ENCODE results near the gene ALG1.
"Not testable (repeated sequence)": the region's sequence is repeated elsewhere in the genome, so short reads cannot be mapped to it uniquely, and the experiment has no call there.

The ALG1 gene

DNA sequence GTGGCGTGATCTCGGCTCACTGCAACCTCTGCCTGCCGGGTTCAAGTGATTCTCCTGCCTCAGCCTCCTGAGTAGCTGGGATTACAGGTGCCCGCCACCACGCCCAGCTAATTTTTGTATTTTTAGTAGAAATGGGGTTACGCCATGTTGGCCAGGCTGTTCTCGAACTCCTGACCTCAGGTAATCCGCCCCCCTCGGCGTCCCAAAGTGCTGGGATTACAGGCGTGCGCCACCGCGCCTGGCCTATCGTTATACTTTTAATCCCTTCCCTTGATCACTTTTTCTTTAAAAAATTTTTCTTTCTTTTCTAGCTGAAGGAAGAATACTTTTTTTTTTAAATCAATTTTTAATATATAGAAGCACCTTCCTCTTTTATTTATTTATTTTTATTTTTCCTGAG is 2.1 kb downstream of the ALG1 start:
- DNase-seq (ENCODE audit: low read depth) = not testable (repeated sequence)

DNA sequence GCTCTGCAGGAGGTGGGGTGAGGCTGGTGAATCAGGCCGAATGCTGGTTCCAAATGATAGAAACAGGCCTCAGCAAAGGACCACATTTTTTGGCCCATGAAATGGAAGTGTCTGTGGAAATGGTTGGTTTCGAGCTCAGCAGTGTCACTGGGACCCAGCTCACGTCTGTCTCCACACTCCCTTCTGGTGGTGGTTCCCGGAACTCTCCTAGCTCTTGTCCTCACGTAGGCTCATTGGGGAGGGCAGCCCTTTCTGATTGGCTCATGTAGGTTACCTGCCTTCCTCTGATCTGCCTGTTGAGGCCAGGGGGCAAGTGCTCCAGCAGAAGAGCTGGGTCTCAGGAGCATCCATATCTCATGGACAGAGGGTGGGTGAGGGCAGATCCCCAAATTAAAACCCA is 4.0 kb downstream of the ALG1 start:
- DNase-seq (ENCODE audit: low read depth) = no peak

DNA sequence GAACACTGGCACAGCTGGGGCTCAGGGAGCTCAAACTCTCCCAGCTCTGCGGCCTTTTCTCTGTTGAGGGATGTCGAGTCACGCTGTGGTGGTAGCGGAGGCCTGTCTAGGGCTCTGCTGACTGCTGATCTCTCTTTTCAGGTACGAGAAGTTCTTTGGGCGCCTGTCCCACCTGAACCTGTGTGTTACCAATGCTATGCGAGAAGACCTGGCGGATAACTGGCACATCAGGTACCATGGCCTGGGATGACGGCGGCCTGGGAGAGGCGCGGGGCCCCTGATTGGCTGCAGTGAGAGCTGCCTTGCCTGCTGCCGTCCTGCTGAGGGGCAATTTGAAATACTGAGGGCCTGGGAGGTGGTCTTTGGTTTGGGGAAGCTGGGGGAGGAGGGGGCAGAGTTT is 5.7 kb downstream of the ALG1 start:
- DNase-seq (ENCODE audit: low read depth) = no peak

GRCh38 chr16:5078626-5079025 is 7.0 kb downstream of the ALG1 start:
- DNase-seq (ENCODE audit: low read depth) = no peak

DNA sequence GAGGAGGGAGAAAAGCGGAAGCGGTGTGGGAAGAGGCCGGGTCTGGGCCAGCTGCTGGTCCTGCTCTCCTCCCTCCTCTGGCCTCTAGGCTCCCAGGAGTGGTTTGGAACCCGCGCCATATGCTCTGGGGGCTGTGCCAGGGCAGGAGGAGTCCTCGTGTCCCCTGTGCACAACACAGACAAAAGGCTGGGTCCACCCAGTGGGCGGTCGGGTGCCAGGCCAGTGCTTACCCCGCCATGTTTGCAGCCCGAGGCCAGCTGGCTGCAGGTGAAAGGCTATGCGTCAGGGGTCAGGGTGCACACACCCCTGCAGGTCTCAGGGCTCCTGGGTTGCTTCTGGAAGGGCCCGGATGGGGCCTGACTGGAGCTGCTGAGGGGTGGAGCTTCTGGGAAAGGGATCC is 8.8 kb downstream of the ALG1 start:
- not testable (repeated sequence) for DNase-seq (ENCODE audit: low read depth)

DNA sequence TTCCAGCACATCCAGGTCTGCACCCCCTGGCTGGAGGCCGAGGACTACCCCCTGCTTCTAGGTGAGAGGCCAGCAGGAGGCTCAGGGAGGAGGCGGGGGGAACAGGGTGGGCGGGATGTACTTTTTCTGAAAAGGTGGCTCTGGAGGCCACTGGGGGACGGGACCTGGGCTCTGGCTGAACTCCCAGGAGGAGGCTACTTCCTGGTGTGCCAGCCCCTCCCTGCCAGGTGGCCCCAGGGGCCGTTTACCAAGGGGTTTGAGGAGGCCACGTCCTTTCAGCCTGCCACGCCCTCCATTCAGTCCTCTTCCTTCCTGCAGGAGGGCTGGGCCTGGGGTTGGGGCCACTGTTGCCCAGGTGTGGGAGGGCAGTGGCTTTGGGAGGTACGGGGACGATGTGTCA is 9.4 kb downstream of the ALG1 start:
- not testable (repeated sequence) for DNase-seq (ENCODE audit: low read depth)

GRCh38 chr16:5083646-5084045 is 12.0 kb downstream of the ALG1 start:
- not testable (repeated sequence) for DNase-seq (ENCODE audit: low read depth)

DNA sequence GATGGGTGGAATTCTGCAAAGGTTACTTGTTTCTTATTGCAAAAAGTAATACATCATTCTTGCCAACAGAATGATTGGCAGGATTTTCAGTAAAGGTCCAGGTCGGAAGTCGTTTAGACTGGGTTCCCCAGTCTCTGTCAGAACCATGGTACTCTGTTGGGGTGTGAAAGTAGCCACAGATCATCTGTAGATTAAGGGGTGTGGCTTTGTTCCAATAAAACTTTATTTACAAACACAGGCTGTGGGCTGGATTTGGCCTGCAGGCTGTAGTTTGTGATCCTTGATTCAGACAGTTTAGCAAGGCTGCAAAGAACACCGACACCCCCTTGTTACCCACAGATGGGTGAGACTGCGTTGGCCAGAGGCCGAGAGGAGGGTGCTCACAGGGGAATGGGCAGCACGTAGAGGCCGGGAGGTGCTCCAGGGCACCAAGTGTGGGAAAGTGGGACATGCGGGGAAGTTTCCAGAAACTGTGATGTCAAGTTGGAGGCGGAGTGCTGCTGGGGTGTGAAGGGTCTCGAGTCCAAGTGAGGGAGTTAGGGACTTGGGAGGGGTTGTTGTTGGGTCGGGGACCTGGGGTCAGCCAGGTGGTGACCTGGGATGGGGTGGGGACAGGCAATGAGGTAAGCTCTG is 12.6 kb downstream of the ALG1 start:
- not testable (repeated sequence) for DNase-seq (ENCODE audit: low read depth)

DNA sequence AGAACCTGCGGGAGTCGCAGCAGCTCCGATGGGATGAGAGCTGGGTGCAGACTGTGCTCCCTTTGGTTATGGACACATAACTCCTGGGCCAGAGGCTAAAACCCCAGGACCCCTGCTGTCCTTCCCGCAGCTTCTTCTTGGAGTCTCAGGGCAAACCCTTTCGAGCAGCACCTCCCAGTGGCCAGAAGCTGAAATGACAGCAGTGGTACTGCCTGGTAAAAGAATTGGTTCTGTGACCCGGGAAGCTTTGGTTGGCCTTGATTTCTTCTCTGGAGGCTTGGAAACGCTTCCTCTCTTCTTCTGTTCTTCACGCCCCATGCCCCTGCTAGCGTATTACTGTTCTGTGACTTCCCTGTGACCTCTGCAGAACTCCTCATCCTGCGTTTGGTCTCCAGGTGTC is 13.2 kb downstream of the ALG1 start:
- not testable (repeated sequence) for DNase-seq (ENCODE audit: low read depth)

- DNase-seq (ENCODE audit: low read depth) = not testable (repeated sequence)
These were observed 14.1 kb downstream of the ALG1 start for GRCh38 chr16:5085716-5086115.

DNA sequence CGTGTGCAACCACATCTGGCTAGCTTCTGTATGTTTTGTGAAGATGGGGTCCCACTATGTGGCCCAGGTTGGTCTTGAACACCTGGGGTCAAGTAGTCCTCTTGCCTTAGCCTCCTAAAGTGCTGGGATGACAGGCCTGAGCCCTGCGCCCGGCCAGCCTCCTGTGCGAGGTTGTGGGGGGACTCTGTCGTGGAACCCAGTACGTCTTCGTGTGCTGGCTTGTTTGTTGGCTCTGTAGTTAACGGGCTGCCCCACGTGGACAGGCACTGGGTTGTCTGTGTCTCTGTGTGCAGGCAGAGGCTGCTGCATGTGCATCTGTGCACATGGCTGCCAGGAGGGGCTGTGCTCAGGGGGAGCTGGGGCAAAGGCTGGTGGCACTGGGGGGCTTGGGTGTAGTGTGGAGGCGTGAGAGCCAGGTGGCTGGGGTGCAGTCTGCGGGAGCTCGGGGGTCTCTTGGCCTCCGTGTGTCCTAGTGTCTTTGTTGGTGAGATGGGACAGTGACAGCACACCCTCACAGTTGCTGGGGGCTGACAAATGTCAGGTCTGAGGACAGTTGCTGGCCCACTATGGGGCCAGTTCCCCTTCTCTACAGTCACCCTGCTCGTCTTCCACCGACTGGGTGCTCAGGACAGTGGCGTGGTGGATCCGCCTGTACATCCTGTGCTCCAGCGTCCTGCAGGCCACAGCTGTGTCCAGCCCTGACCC is 16.6 kb downstream of the ALG1 start:
- not testable (repeated sequence) for DNase-seq (ENCODE audit: low read depth)

DNA sequence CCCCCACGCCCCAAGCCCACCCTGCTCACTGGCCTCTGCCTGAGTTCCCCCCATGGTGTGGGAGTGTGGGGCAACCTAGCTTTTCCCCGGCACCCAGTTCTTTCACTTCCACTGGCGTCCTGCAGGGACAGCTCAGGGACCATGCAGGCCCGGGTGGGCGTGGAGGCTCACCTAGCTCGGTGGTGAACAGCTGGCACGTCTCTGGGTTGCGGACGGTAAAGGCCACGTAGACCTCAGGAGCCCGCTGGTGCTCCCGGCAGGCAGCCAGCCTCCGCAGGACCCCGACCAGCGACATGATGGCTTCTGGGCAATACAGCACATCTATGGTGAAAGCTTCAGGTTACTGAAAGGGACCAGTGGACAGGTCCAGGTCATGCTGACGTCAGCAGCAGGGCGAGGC is 17.3 kb downstream of the ALG1 start:
- not testable (repeated sequence) for DNase-seq (ENCODE audit: low read depth)

DNA sequence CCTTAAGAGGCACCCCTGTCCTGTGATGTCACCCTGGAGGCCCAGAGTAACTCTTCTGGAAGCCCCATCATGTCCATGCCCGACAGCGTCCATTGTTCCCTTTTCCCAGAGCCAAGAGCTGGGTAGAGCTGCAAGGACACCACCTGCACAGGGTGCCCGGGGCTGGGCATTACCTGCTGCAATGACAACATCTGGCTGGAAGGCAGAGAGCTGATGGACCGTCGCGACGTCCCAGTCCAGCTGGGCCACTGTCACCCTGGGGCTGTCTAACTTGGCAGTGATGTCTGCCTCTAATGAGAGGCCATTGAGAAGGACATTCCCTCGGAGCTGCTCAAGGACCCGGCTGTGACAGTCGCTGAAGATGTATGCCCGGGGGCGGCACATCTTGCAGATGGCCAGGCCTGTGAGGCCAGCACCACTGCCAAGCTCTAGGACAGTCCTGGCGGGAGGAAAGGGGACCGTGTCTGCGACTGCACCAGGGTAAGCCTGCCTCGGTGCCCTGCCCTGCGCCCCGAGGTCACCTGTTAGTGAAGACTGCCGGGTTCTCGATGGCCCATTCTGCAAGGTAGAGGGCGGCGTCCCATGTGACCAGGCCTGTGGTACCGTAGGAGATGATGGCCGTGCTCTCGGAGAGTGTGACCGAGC is 18.4 kb downstream of the ALG1 start:
- not testable (repeated sequence) for DNase-seq (ENCODE audit: low read depth)

- not testable (repeated sequence) for DNase-seq (ENCODE audit: low read depth)
These were observed 18.9 kb downstream of the ALG1 start for GRCh38 chr16:5090592-5090991.

GRCh38 chr16:5093081-5093480 is 21.4 kb downstream of the ALG1 start:
- DNase-seq (ENCODE audit: low read depth) = not testable (repeated sequence)

DNA sequence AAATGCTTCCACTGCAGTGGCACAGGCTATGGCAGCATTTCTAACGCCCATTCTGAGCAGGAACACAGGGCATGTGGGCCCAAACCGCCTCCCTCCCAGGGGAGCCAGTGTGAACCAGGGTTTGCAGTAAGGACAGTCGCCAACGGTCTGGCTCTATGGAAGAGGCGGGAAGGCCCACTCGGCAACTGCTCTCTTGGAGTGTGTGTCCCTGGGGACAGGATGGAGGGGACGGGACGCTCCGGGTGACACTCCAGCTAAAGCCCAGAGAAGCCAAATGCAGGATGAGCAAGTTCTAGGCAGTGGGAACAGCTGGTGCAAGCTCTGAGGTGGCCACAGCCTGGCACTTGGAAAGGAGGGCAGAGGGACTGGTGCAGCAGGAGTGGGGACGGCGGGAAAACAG is 22.1 kb downstream of the ALG1 start:
- not testable (repeated sequence) for DNase-seq (ENCODE audit: low read depth)

DNA sequence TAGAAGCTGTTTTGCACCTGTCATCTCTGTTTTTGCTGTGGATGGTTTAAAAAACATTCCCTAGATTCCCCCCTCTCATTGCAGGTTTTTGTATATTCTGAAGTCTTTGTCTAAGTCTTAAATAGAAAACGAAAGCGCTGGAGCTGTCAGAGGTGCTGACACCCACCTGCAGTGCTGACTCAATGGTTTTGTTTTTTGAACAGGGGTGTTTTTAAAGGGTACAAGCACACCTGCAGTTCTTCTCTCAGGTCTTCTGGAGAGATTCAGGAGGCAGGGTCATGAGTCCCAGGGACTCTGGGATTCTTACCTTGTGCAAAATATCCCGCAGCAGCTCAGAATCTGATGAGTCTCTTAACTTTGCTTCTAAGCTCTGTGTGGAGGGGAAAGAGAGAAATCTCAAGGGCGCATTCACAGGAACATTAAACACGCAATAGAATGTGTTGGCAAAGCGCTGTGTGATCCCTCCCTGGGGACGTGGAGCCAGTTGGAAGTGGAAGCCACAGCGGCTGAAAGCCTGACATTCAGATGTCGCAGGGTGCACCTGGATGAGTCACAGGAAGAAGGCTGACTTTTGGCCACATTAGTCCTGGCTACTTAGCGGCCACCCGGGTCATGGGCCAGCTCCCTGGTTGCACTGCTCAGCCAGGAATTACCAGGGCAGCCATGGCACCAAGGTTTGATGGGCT is 23.6 kb downstream of the ALG1 start:
- DNase-seq (ENCODE audit: low read depth) = not testable (repeated sequence)

GRCh38 chr16:5096437-5097060 is 24.9 kb downstream of the ALG1 start:
- DNase-seq (ENCODE audit: low read depth) = not testable (repeated sequence)

DNA sequence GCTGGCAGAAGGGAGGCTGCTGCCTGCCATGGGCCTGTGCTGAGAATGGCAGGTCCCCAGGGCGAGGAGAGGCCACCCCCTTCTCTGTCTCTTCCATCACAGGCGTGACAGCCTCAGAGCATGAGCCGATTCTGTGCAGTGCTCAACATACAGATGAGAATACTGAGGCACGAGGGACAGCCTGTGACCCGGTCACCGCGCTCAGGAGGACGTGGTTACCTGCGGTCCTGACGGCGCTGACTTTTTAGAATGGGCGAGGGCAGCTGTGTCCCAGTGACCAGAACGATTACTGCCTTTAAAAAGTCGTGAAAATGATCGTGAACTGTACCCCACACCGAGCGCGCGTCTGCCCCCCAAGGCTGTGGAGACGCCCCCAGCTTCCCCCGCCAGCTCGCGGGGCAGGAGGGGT is 25.4 kb downstream of the ALG1 start:
- DNase-seq (ENCODE audit: low read depth) = not testable (repeated sequence)

DNA sequence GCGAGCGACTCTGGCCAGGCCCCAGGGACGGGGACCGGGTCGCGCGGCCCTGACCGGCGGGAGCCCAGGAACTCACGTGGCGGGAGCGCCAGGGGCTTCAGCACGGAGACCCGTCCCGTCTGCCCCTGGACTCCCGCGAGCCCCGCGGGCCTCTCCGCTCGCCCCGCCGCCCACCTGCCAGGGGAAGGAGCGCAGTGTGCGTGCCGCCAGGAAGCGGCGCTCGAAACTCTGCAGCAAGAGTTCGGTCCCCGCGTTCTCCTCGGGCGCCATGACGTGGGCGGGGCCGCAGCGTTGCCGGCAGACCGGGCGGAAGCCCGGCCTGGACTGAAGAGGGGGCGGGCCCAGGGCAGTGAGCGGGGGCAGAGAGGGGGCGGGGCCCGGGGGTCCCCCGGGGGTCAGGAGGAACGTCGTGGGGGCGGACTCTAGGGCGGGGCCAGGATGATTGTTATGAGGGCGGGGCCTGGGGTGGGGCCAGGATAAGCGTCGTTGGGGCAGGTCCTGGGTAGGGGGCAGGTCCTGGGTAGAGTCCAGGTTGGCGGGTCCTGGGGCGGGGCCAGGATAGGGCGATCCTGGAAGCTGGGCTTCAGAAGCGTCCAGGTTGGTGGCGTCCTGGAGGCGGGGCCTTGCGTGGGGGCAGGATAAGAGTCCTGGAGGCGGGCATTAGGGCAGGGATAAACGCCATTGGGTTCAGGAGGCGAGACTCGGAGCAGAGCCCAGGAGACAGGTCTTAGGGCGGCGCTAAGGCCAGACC is 26.0 kb downstream of the ALG1 start, which contains the start of gene EEF2KMT:
EEF2KMT (minus strand) TSS at position 326 of the 751 bp plus-strand sequence; CDS start at position 270, 56 bp downstream.
- peak; percentile 93 for DNase-seq (ENCODE audit: low read depth)
